Endothelial cell of umbilical vein (primary cell): Measurements from ENCODE around the gene CCNL2. TPM values are rescaled to one million over a fixed set of nuclear protein-coding genes. Genes with fewer than 3 reads are reported as not detected.

Experiments used
- BruUV-seq: library from RNA; stranded (reverse); fragments of 400-500 nt; replicated peaks from 2 replicates; lab custom pipeline; 2021; lab: Mats Ljungman, UMichigan
- CTCF ChIA-PET: fragments of 300-600, 350-600 bp; sonication (Branson Sonifier 250); formaldehyde crosslinking; loops from one replicate; lab custom pipeline; 2021; ENCODE audit warnings: antibody characterized with exemption, inconsistent platforms; lab: Charles Lee
- POLR2A ChIA-PET: fragments of 300-600, 350-600 bp; sonication (Branson Sonifier 250); formaldehyde crosslinking; loops from one replicate; lab custom pipeline; 2021; ENCODE audit warnings: antibody characterized with exemption, inconsistent platforms; lab: Charles Lee
- DNase-seq: peaks from one replicate; pipeline ENCODE4 v3.0.0-alpha.2; 2011; ENCODE audit warnings: low read depth, low spot score
- FAIRE-seq: peaks from 2 replicates; lab custom pipeline; 2011; peaks lifted over from hg19 to GRCh38; lab: Jason Lieb, UNC
- H2AFZ ChIP-seq: 2 replicates; pipeline ENCODE4 v1.6.0; 2012; ENCODE audit warnings: low read depth, low read length, control low read depth, inconsistent platforms
- H3K27ac ChIP-seq: 2 replicates; pipeline ENCODE4 v1.5.1; 2011; ENCODE audit warnings: low read depth, mild to moderate bottlenecking, control low read depth, low read length, moderate library complexity; ENCODE audit not compliant: insufficient read depth
- H3K27me3 ChIP-seq, 2 experiments: 2 replicates each; pipeline versions ENCODE4 v1.6.0 to v1.6.1; 2011; ENCODE audit warnings: low read length in 2 of 2, mixed read lengths in 1 of 2; ENCODE audit not compliant: control insufficient read depth in 2 of 2, insufficient read depth in 2 of 2
- H3K36me3 ChIP-seq, 2 experiments: 2 replicates in 1 of 2; 3 replicates in 1 of 2; pipeline ENCODE4 v1.5.1; 2011; ENCODE audit warnings: low read length in 2 of 2, mild to moderate bottlenecking in 1 of 2, moderate library complexity in 1 of 2; ENCODE audit not compliant: control insufficient read depth in 2 of 2, insufficient read depth in 2 of 2; ENCODE audit errors: extremely low read depth in 1 of 2
- H3K4me1 ChIP-seq: 3 replicates; pipeline ENCODE4 v1.5.1; 2011; ENCODE audit warnings: mild to moderate bottlenecking, low read length; ENCODE audit not compliant: control insufficient read depth, insufficient read depth; ENCODE audit errors: extremely low read depth
- H3K4me2 ChIP-seq: 2 replicates; pipeline ENCODE4 v1.6.1; 2011; ENCODE audit warnings: low read length, control low read depth, mixed read lengths; ENCODE audit not compliant: insufficient read depth
- H3K4me3 ChIP-seq, 3 experiments: fragments of 200-600 bp in 1 of 3; sonication (generic), shearing (Covaris generic) in 1 of 3; replicated peaks in 1 of 3; 2 replicates each; pipeline ENCODE4 v1.5.1; 2011 to 2016; ENCODE audit warnings: control low read depth in 3 of 3, low read length in 3 of 3, mild to moderate bottlenecking in 2 of 3, inconsistent platforms in 1 of 3, low read depth in 1 of 3, moderate library complexity in 1 of 3; ENCODE audit not compliant: insufficient read depth in 1 of 3
- H3K79me2 ChIP-seq: 2 replicates; pipeline ENCODE4 v1.6.0; 2012; ENCODE audit warnings: low read length, inconsistent platforms; ENCODE audit not compliant: control insufficient read depth, insufficient read depth
- H3K9ac ChIP-seq: replicated peaks from 2 replicates; pipeline ENCODE3; 2011; ENCODE audit warnings: low read length, control low read depth; ENCODE audit not compliant: insufficient read depth; ENCODE audit errors: extremely low read depth
- H3K9me1 ChIP-seq: replicated peaks from 3 replicates; pipeline ENCODE4 v1.6.0; 2011; ENCODE audit warnings: mild to moderate bottlenecking, low read length; ENCODE audit not compliant: control insufficient read depth, insufficient read depth; ENCODE audit errors: extremely low read depth
- H3K9me3 ChIP-seq: replicated peaks from 2 replicates; pipeline ENCODE4 v1.5.1; 2012; ENCODE audit warnings: low read length, inconsistent platforms; ENCODE audit not compliant: control insufficient read depth, insufficient read depth
- H4K20me1 ChIP-seq: replicated peaks from 2 replicates; pipeline ENCODE3; 2011; ENCODE audit warnings: mild to moderate bottlenecking, low read length; ENCODE audit not compliant: control insufficient read depth, insufficient read depth; ENCODE audit errors: extremely low read depth
- CTCF ChIP-seq, 2 donors: IDR thresholded peaks; 1 replicate in 1 of 2; 2 replicates in 1 of 2; pipeline ENCODE4 v1.5.1; 2011; ENCODE audit warnings: low read length in 2 of 2, mild to moderate bottlenecking in 2 of 2, moderate library complexity in 2 of 2, control low read depth in 1 of 2, inconsistent platforms in 1 of 2, low read depth in 1 of 2; ENCODE audit not compliant: insufficient read depth in 1 of 2; ENCODE audit errors: extremely low read depth in 1 of 2
- EZH2 ChIP-seq: IDR thresholded peaks from 2 replicates; pipeline ENCODE4 v1.6.1; 2012; ENCODE audit warnings: borderline replicate concordance, low read depth, mild to moderate bottlenecking, moderate library complexity, low read length, inconsistent platforms; ENCODE audit not compliant: severe bottlenecking
- FOS ChIP-seq: IDR thresholded peaks from 2 replicates; pipeline ENCODE4 v1.6.1; 2011; ENCODE audit warnings: mild to moderate bottlenecking, low read length, moderate library complexity, borderline replicate concordance; ENCODE audit not compliant: insufficient read depth
- GATA2 ChIP-seq: IDR thresholded peaks from 2 replicates; pipeline ENCODE4 v1.7.0; 2011; ENCODE audit warnings: low read depth, mild to moderate bottlenecking, moderate library complexity, mixed read lengths, low read length; ENCODE audit not compliant: insufficient read length, insufficient read depth
- JUN ChIP-seq: IDR thresholded peaks from 2 replicates; pipeline ENCODE4 v1.6.1; 2011; ENCODE audit warnings: borderline replicate concordance, low read depth; ENCODE audit not compliant: insufficient read length, insufficient read depth
- MAX ChIP-seq: IDR thresholded peaks from 2 replicates; pipeline ENCODE4 v1.6.1; 2011; ENCODE audit not compliant: insufficient read depth, insufficient read length
- MYC ChIP-seq: IDR thresholded peaks from one replicate; pipeline ENCODE4 v1.6.1; 2011; ENCODE audit warnings: mild to moderate bottlenecking, low read depth, low read length
- POLR2A ChIP-seq: IDR thresholded peaks from 2 replicates; pipeline ENCODE4 v1.6.1; 2012; ENCODE audit warnings: low read depth, mild to moderate bottlenecking, control low read depth, low read length
- POLR2AphosphoS5 ChIP-seq: IDR thresholded peaks from 2 replicates; pipeline ENCODE4 v1.6.1; 2012; ENCODE audit warnings: low read depth, mild to moderate bottlenecking, control low read depth, low read length, moderate library complexity; ENCODE audit not compliant: insufficient read depth
- dilution Hi-C: fragments of 300-500 bp; cut with MboI; formaldehyde crosslinking; loops from one replicate; pipeline ENCODE4 v1.15.0; 2019; ENCODE audit warnings: low sequenced_read_pairs; ENCODE audit not compliant: extremely low pct_ligation_motif_present
- intact Hi-C: fragments of 100-400 bp; cut with micrococcal nuclease; formaldehyde crosslinking; loops from one replicate; pipeline ENCODE4 v1.10.0; 2022
- polyA plus RNA-seq, 4 experiments: library from polyadenylated mRNA; depleted of rRNA in 3 of 4; stranded (reverse) in 3 of 4; unstranded in 1 of 4; fragments of >200 nt; gene quantifications; 2 replicates each; pipeline versions ENCODE4 v1.2.1 to v1.2.3, GENCODE V29; 2011 to 2012; ENCODE audit warnings: missing spikeins in 1 of 4
- total RNA-seq: library from RNA; stranded (reverse); gene quantifications from 2 replicates; pipeline ENCODE4 v1.2.3, GENCODE V29; 2021

CCNL2 gene
- total and polyA plus RNA-seq, 2 donors (not counting 3 experiments of a cell fraction or from before 2014, with no cell fraction given) = 188 to 209 TPM

- FAIRE-seq (no peak), DNase-seq (no peak)
- Histone ChIP-seq H3K27me3 (no peaks in the 10 kb centered on the region), H3K4me1 (peaks cover 2% of the 10 kb centered on the region), H3K27ac (no peak overlapping the region), H3K4me2 (no peak overlapping the region), H2AFZ (no peak overlapping the region), H3K79me2 (no peaks in the 10 kb centered on the region), H4K20me1 (no peaks in the 10 kb centered on the region), H3K9me3 (no peaks in the 10 kb centered on the region), H3K9me1 (no peaks in the 10 kb centered on the region), H3K4me3 (no peak overlapping the region), H3K9ac (no peak overlapping the region), H3K36me3 (no peaks in the 10 kb centered on the region)
- POLR2A ChIA-PET = no interaction called here
- no TSS peak for BruUV-seq
- dilution Hi-C loops (no loop called here), intact Hi-C loops (loop anchor here (1.0 to 2.0 kb wide), 3 partner anchors 33 to 66 kb away; partner anchors contain the start of genes AURKAIP1, CCNL2 and MRPL20)
- TF ChIP-seq JUN = no peak
- no peak for TF ChIP-seq POLR2A
- no peak for TF ChIP-seq EZH2
- no peak for TF ChIP-seq FOS
- no peak for TF ChIP-seq POLR2AphosphoS5
- no peak for TF ChIP-seq MYC
- no peak for TF ChIP-seq CTCF (IDR thresholded peaks at IDR 0.05; ENCODE audit: extremely low read depth in 1 of 2, insufficient read depth in 1 of 2, low read depth in 1 of 2, low read length in 2 of 2)
- no peak for TF ChIP-seq GATA2
- no peak for TF ChIP-seq MAX
- CTCF ChIA-PET = interaction anchor here (0.7 to 4.4 kb wide), 13 partner anchors 10 to 68 kb away, joined by 3 to 31 read pairs (median 8); partner anchors contain the start of genes ANKRD65, ATAD3C, AURKAIP1 and CCNL2
Observed at GRCh38 chr1:1440262-1441001, 41.3 kb upstream of the CCNL2 start.
